ENCODE measurements around the gene RDH11. TPM values are rescaled to one million over a fixed set of nuclear protein-coding genes. Genes with fewer than 3 reads are reported as not detected.
"Not testable (repeated sequence)": the region's sequence is repeated elsewhere in the genome, so short reads cannot be mapped to it uniquely, and the experiment has no call there.

Gene RDH11
- polyA plus RNA-seq, 1 donor (not counting 4 experiments of a cell fraction or from before 2014, with no cell fraction given), result 202 TPM

DNA sequence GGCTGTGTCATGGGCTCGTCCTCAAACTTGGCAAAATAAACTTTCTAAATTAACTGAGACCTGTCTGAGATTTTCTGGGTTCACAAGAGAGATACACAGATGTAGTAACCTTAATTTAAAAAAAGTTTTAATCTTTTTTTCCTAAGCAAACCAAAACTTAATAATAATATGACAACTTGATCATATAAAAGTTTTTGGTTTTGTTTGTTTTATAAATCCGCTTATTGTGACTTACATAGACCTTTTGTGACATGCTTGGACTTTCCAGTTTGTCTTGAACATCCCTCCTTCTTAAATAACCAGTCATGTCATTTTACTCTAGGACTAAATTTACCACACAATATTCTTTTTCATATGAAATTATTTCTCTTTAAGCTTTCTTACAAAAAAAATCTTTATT, 14.6 kb upstream of the RDH11 start:
- Histone ChIP-seq H3K4me2 (ENCODE audit: control insufficient read depth, extremely low read depth, insufficient read depth, low read depth, low read length) (no peak overlapping the region), H3K9me3 (ENCODE audit: control insufficient read depth, low read depth, low read length) (peaks cover 4% of the 10 kb centered on the region), H4K20me1 (ENCODE audit: control insufficient read depth, extremely low read depth, insufficient read depth, low read length) (no peaks in the 10 kb centered on the region), H3K27ac (ENCODE audit: control insufficient read depth, insufficient read depth, low read length) (no peak overlapping the region), H3K4me1 (ENCODE audit: control insufficient read depth, extremely low read depth, insufficient read depth, low read length) (peaks cover under 1% of the 10 kb centered on the region), H3K27me3 (ENCODE audit: control insufficient read depth, extremely low read depth, insufficient read depth, low read length) (no peaks in the 10 kb centered on the region), H3K4me3 (ENCODE audit: control insufficient read depth in 2 of 3, extremely low read depth in 1 of 3, insufficient read depth in 2 of 3, low read depth in 1 of 3, low read length in 3 of 3) (no peak overlapping the region), H3K79me2 (ENCODE audit: control insufficient read depth, insufficient read depth, low read length) (no peaks in the 10 kb centered on the region), H2AFZ (ENCODE audit: control insufficient read depth, low read length) (no peak overlapping the region), H3K9me1 (ENCODE audit: control insufficient read depth, extremely low read depth, insufficient read depth, low read length) (no peaks in the 10 kb centered on the region), H3K9ac (ENCODE audit: control insufficient read depth, extremely low read depth, insufficient read depth, low read length) (no peak overlapping the region), H3K36me3 (ENCODE audit: control insufficient read depth in 2 of 2, extremely low read depth in 1 of 2, insufficient read depth in 2 of 2, low read length in 2 of 2) (no peaks in the 10 kb centered on the region)
- TF ChIP-seq, protein P1, sequence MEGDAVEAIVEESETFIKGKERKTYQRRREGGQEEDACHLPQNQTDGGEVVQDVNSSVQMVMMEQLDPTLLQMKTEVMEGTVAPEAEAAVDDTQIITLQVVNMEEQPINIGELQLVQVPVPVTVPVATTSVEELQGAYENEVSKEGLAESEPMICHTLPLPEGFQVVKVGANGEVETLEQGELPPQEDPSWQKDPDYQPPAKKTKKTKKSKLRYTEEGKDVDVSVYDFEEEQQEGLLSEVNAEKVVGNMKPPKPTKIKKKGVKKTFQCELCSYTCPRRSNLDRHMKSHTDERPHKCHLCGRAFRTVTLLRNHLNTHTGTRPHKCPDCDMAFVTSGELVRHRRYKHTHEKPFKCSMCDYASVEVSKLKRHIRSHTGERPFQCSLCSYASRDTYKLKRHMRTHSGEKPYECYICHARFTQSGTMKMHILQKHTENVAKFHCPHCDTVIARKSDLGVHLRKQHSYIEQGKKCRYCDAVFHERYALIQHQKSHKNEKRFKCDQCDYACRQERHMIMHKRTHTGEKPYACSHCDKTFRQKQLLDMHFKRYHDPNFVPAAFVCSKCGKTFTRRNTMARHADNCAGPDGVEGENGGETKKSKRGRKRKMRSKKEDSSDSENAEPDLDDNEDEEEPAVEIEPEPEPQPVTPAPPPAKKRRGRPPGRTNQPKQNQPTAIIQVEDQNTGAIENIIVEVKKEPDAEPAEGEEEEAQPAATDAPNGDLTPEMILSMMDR (optimal IDR thresholded peaks at IDR 0.05 in 1 of 3, IDR thresholded peaks at IDR 0.05 in 1 of 3, conservative IDR thresholded peaks at IDR 0.05 in 1 of 3; ENCODE audit: extremely low read depth in 1 of 3, insufficient read depth in 2 of 3, low read length in 3 of 3), result no peak
- no peak for TF ChIP-seq EZH2 (IDR thresholded peaks at IDR 0.05; ENCODE audit: low read length)
- dilution Hi-C loops (cut with MboI; ENCODE audit: extremely low pct_ligation_motif_present, low sequenced_read_pairs), result no loop called here
- no peak for FAIRE-seq
- DNase-seq (ENCODE audit: low read depth, low spot score), result no peak

DNA sequence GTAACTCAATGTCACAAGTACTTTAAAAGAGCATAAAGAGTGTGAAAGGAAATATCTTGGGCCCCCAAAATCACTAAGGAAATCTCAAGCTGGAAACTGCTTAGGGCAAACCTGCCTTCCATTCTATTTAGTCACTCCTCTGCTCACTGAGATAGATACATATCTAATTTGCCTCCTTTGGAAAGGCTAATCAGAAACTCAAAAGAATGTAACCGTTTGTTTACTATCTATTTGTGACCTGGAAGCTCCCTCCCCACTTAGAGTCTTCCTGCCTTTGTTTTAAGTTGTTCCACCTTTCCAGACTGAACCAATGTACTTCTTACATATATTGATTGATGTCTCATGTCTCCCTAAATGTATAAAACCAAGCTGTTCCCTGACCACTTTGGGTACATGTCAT, 14.2 kb upstream of the RDH11 start:
- H3K79me2 ChIP-seq (ENCODE audit: control insufficient read depth, insufficient read depth, low read length); H4K20me1 ChIP-seq (ENCODE audit: control insufficient read depth, extremely low read depth, insufficient read depth, low read length); FAIRE-seq; DNase-seq (ENCODE audit: low read depth, low spot score); H3K9me3 ChIP-seq (ENCODE audit: control insufficient read depth, low read depth, low read length); H2AFZ ChIP-seq (ENCODE audit: control insufficient read depth, low read length); H3K27me3 ChIP-seq (ENCODE audit: control insufficient read depth, extremely low read depth, insufficient read depth, low read length); H3K4me2 ChIP-seq (ENCODE audit: control insufficient read depth, extremely low read depth, insufficient read depth, low read depth, low read length); H3K27ac ChIP-seq (ENCODE audit: control insufficient read depth, insufficient read depth, low read length); dilution Hi-C loops (cut with MboI; ENCODE audit: extremely low pct_ligation_motif_present, low sequenced_read_pairs); H3K4me1 ChIP-seq (ENCODE audit: control insufficient read depth, extremely low read depth, insufficient read depth, low read length); H3K36me3 ChIP-seq (ENCODE audit: control insufficient read depth in 2 of 2, extremely low read depth in 1 of 2, insufficient read depth in 2 of 2, low read length in 2 of 2); H3K9ac ChIP-seq (ENCODE audit: control insufficient read depth, extremely low read depth, insufficient read depth, low read length); H3K4me3 ChIP-seq (ENCODE audit: control insufficient read depth in 2 of 3, extremely low read depth in 1 of 3, insufficient read depth in 2 of 3, low read depth in 1 of 3, low read length in 3 of 3); H3K9me1 ChIP-seq (ENCODE audit: control insufficient read depth, extremely low read depth, insufficient read depth, low read length): not testable (repeated sequence)

DNA sequence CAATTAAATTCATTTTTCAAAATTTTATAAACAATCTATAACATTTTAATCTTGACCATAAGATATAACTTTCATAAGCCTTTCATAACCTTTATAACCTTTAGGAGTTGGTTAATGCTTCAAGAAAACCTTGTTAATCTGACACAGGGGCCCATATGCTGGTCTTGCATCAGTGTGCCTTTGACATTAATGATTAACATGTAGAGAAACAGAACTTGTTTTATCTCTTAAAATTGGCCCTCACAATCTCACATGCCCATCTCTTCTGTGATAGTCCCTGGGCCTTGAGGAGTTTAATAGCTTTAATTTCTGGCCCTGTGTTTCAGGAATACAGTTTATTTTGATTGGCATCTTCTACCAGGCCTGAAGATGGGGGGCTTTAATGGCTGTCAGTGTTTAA, 13.8 kb upstream of the RDH11 start:
- H2AFZ ChIP-seq (ENCODE audit: control insufficient read depth, low read length); H4K20me1 ChIP-seq (ENCODE audit: control insufficient read depth, extremely low read depth, insufficient read depth, low read length); H3K79me2 ChIP-seq (ENCODE audit: control insufficient read depth, insufficient read depth, low read length); FAIRE-seq; H3K4me3 ChIP-seq (ENCODE audit: control insufficient read depth in 2 of 3, extremely low read depth in 1 of 3, insufficient read depth in 2 of 3, low read depth in 1 of 3, low read length in 3 of 3); H3K36me3 ChIP-seq (ENCODE audit: control insufficient read depth in 2 of 2, extremely low read depth in 1 of 2, insufficient read depth in 2 of 2, low read length in 2 of 2); H3K9me1 ChIP-seq (ENCODE audit: control insufficient read depth, extremely low read depth, insufficient read depth, low read length); DNase-seq (ENCODE audit: low read depth, low spot score); H3K9ac ChIP-seq (ENCODE audit: control insufficient read depth, extremely low read depth, insufficient read depth, low read length); H3K4me1 ChIP-seq (ENCODE audit: control insufficient read depth, extremely low read depth, insufficient read depth, low read length); dilution Hi-C loops (cut with MboI; ENCODE audit: extremely low pct_ligation_motif_present, low sequenced_read_pairs); H3K9me3 ChIP-seq (ENCODE audit: control insufficient read depth, low read depth, low read length); H3K27ac ChIP-seq (ENCODE audit: control insufficient read depth, insufficient read depth, low read length); H3K27me3 ChIP-seq (ENCODE audit: control insufficient read depth, extremely low read depth, insufficient read depth, low read length); H3K4me2 ChIP-seq (ENCODE audit: control insufficient read depth, extremely low read depth, insufficient read depth, low read depth, low read length): not testable (repeated sequence)
